K562 (cell line): ENCODE results near the gene CHD5. TPM values are rescaled to one million over a fixed set of nuclear protein-coding genes. Genes with fewer than 3 reads are reported as not detected.
"Not testable (repeated sequence)": the region's sequence is repeated elsewhere in the genome, so short reads cannot be mapped to it uniquely, and the experiment has no call there.

Experiments
- ATAC-seq: fragments of 200-7000 bp; cut with Tn5 transposase; 3 replicates; pipeline ENCODE4 v1.9.1; 2020; ENCODE audit warnings: moderate library complexity
- BruUV-seq: library from RNA; stranded (reverse); fragments of 400-500 nt; replicated peaks from 2 replicates; lab custom pipeline; 2021; lab: Mats Ljungman, UMichigan
- CTCF ChIA-PET: fragments of 300-600 bp; formaldehyde crosslinking; extraction: SDS; loops from one replicate; lab custom pipeline; 2021; ENCODE audit warnings: low intra/inter-chr PET ratio; lab: Yijun Ruan, JAX
- POLR2A ChIA-PET: fragments of 300-600, 350-650 bp; sonication (Branson Sonifier 250); formaldehyde crosslinking; extraction: SDS; loops from one replicate; lab custom pipeline; 2021; ENCODE audit warnings: antibody characterized with exemption, inconsistent platforms; lab: Yijun Ruan, JAX
- DNase-seq, 4 experiments: peaks; one replicate each; pipeline versions ENCODE4 v3.0.0 to v3.0.0-alpha.2; 2011 to 2018; ENCODE audit warnings: low spot score in 3 of 4, mixed read lengths in 3 of 4; ENCODE audit errors: extremely low read depth in 1 of 4
- FAIRE-seq: peaks from 2 replicates; lab custom pipeline; 2011; peaks lifted over from hg19 to GRCh38; lab: Jason Lieb, UNC
- H2AFZ ChIP-seq: 2 replicates; pipeline ENCODE4 v1.6.0; 2011; ENCODE audit warnings: low read depth, low read length, control low read depth, inconsistent platforms
- H3K27ac ChIP-seq: fragments of 200-600 bp; 3 replicates; pipeline ENCODE4 v1.8.0; 2011; ENCODE audit warnings: low read depth, mild to moderate bottlenecking, control low read depth, inconsistent platforms, low read length, moderate library complexity, mixed read lengths; ENCODE audit errors: extremely low read depth
- H3K27me3 ChIP-seq, 2 experiments: fragments of 300-600 bp in 1 of 2; 2 replicates in 1 of 2; 3 replicates in 1 of 2; pipeline versions ENCODE4 v1.6.0 to v1.8.0; 2011; ENCODE audit warnings: inconsistent platforms in 2 of 2, low read length in 2 of 2, mild to moderate bottlenecking in 1 of 2, mixed read lengths in 1 of 2, moderate library complexity in 1 of 2; ENCODE audit not compliant: control insufficient read depth in 2 of 2, insufficient read depth in 2 of 2
- H3K36me3 ChIP-seq: fragments of 300-600 bp; 3 replicates; pipeline ENCODE4 v1.8.0; 2011; ENCODE audit warnings: mild to moderate bottlenecking, low read length, inconsistent platforms; ENCODE audit not compliant: control insufficient read depth, insufficient read depth
- H3K4me1 ChIP-seq, 2 experiments: fragments of 200-600 bp in 1 of 2; replicated peaks in 1 of 2; 2 replicates in 1 of 2; 3 replicates in 1 of 2; pipeline versions ENCODE4 v1.5.1 to v1.8.0; 2011; ENCODE audit warnings: inconsistent platforms in 2 of 2, low read length in 2 of 2, mild to moderate bottlenecking in 1 of 2, mixed read lengths in 1 of 2, moderate library complexity in 1 of 2; ENCODE audit not compliant: control insufficient read depth in 2 of 2, insufficient read depth in 2 of 2
- H3K4me2 ChIP-seq: 2 replicates; pipeline ENCODE4 v1.6.1; 2011; ENCODE audit warnings: low read length, control low read depth, inconsistent platforms, mixed read lengths; ENCODE audit not compliant: insufficient read depth
- H3K4me3 ChIP-seq: fragments of 200-600 bp; sonication (generic), shearing (Covaris generic); 2 replicates; pipeline ENCODE4 v1.5.1; 2016; ENCODE audit warnings: control low read depth, inconsistent platforms
- H3K79me2 ChIP-seq: fragments of 200-600 bp; 3 replicates; pipeline ENCODE4 v1.8.0; 2011; ENCODE audit warnings: low read length, inconsistent platforms; ENCODE audit not compliant: control insufficient read depth, insufficient read depth
- H3K9ac ChIP-seq, 2 experiments: 2 replicates each; pipeline versions ENCODE4 v1.6.0 to v1.6.1; 2011; ENCODE audit warnings: low read depth in 2 of 2, low read length in 2 of 2, control low read depth in 1 of 2, inconsistent platforms in 1 of 2, mild to moderate bottlenecking in 1 of 2, mixed read lengths in 1 of 2; ENCODE audit not compliant: insufficient read depth in 1 of 2
- H3K9me1 ChIP-seq: one replicate; pipeline ENCODE4 v1.6.0; 2011; ENCODE audit warnings: inconsistent platforms, mild to moderate bottlenecking, low read length, moderate library complexity; ENCODE audit not compliant: control insufficient read depth, insufficient read depth
- H3K9me3 ChIP-seq: replicated peaks from 2 replicates; pipeline ENCODE4 v1.5.1; 2011; ENCODE audit warnings: low read depth, low read length, inconsistent platforms; ENCODE audit not compliant: control insufficient read depth, insufficient read depth
- H4K20me1 ChIP-seq: replicated peaks from 2 replicates; pipeline ENCODE4 v1.6.1; 2011; ENCODE audit warnings: low read length, inconsistent platforms, mixed read lengths; ENCODE audit not compliant: control insufficient read depth, insufficient read depth
- KLF10 ChIP-seq: fragments of 250-450 bp; sonication (Bioruptor Pico); IDR thresholded peaks from 2 replicates; pipeline ENCODE4 v1.6.1; 2021; ENCODE audit warnings: matching md5 sums
- ZNF12 ChIP-seq: sonication (generic); formaldehyde crosslinking; IDR thresholded peaks from 2 replicates; pipeline ENCODE4 v1.4.0; 2020; ENCODE audit warnings: mild to moderate bottlenecking, missing genetic modification reagents
- WGBS: fragments of 100-300 bp; shearing (Covaris generic); methylation state at CpG from one replicate; pipeline ENCODE4 v1.1.6; 2016; ENCODE audit warnings: low coverage, mixed read lengths; ENCODE audit not compliant: insufficient coverage; ENCODE audit errors: missing lambda C conversion rate; 5-methylcytosine and 5-hydroxymethylcytosine counted together
- in situ Hi-C: fragments of 300-500 bp; cut with MboI; formaldehyde crosslinking; loops from 4 replicates; pipeline ENCODE4 v1.15.0; 2018; ENCODE audit warnings: inconsistent platforms, mixed read lengths
- intact Hi-C: fragments of 100-400 bp; cut with micrococcal nuclease; formaldehyde crosslinking; loops from 2 replicates; pipeline ENCODE4 v1.14.2; 2022
- polyA plus RNA-seq, 8 experiments: library from polyadenylated mRNA; depleted of rRNA in 4 of 8; stranded (reverse) in 5 of 8; unstranded in 3 of 8; fragments of >200 nt; fragmentation: Nextera tagmentation in 2 of 8; fragmentation: Illumina TruSeq in 1 of 8; extraction: Ambion mirVana in 2 of 8; extraction: Trizol in 1 of 8; gene quantifications; 2 replicates each; pipeline versions ENCODE4 v1.2.1 to v1.2.3, GENCODE V29; 2011 to 2014; ENCODE audit warnings: inconsistent platforms in 1 of 8, missing spikeins in 1 of 8
- total RNA-seq, 7 experiments: library from RNA; depleted of rRNA in 6 of 7; stranded (reverse); fragments of >200 nt in 6 of 7; fragmentation: Illumina TruSeq in 2 of 7; extraction: Trizol in 2 of 7; gene quantifications; 2 replicates each; pipeline versions ENCODE4 v1.2.1 to v1.2.3, GENCODE V29; 2011 to 2021; ENCODE audit warnings: low replicate concordance in 1 of 7

Gene CHD5
- total and polyA plus RNA-seq, 9 of the 15 experiments (the other 6 are each of a cell fraction or from before 2014, with no cell fraction given), result 0.03 to 0.52 (median 0.11) TPM; not detected in 2

DNA sequence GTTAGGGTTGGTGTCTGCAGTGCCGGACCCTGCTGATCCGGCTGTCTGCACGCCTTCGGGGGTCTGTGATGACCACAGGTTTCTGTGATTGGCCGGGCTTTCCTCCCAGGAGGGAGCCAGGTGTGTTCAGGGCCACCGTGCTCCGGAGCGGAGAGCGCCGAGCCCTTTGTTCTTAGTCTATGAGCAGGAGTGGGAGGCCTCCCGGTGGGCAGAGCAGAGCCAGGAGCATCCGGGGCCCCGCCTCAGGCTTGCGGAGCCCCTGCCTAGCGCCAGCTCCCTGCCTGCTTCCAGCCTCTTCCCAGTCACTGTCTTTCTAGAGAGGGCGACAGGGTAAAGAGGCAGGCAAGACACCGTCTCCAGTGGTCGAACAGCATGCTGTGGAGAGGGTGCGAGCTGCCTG lies 102.6 kb downstream of the CHD5 start:
- BruUV-seq, result no TSS peak
- Histone ChIP-seq H3K27me3 (peaks cover 52 to 65% of the 10 kb centered on the region in 2 experiments), H3K4me1 (peaks cover 2 to 22% of the 10 kb centered on the region in 2 experiments; a peak in 4 of 5 replicates), H3K27ac (no peak overlapping the region), H3K79me2 (no peaks in the 10 kb centered on the region), H3K9me1 (peaks cover 2% of the 10 kb centered on the region), H3K4me3 (no peak overlapping the region), H2AFZ (no peak overlapping the region), H3K9me3 (no peaks in the 10 kb centered on the region), H3K4me2 (no peak overlapping the region), H3K9ac (no peak overlapping the region), H4K20me1 (peaks cover 28% of the 10 kb centered on the region), H3K36me3 (no peaks in the 10 kb centered on the region)
- intact Hi-C loops (no loop called here), in situ Hi-C loops (no loop called here)
- ATAC-seq (no peak), FAIRE-seq (no peak), DNase-seq (no peak)
- ChIA-PET CTCF (no interaction called here), POLR2A (interaction anchor here (0.7 to 1.7 kb wide), 2 partner anchors 10 to 74 kb away, joined by 4 to 5 read pairs; no protein-coding TSS in a partner anchor)
- WGBS, result 12% methylated on average over 19 of the region's 19 CpGs
- no peak for TF ChIP-seq KLF10 (CRISPR knock-in tag)
- peak; percentile 90; the same call in 1 of the 2 replicates for TF ChIP-seq ZNF12 (CRISPR knock-in tag)

DNA sequence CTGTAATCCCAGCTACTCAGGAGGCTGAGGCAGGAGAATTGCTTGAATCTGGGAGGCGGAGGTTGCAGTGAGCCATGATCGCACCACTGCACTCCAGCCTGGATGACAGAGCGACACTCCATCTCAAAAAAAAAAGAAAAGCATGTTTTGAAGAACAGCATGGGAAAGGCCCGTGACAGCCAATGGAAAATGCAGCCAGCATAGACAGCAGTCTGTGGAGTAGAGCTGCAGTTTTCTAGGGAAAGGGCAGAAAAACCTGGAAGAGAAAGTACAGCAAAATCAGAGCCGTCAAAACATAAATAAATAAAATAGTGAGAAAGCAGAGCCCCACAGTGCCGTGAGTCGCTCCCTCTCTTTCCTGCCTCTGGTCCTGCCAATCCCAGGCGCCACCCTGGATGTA lies 103.1 kb downstream of the CHD5 start:
- H2AFZ ChIP-seq, H3K27ac ChIP-seq, H3K79me2 ChIP-seq, BruUV-seq, CTCF ChIA-PET, DNase-seq, intact Hi-C loops, H3K4me2 ChIP-seq, ATAC-seq, H3K4me3 ChIP-seq, H3K36me3 ChIP-seq, FAIRE-seq, H3K9ac ChIP-seq, H3K9me3 ChIP-seq, H3K9me1 ChIP-seq, in situ Hi-C loops: not testable (repeated sequence)
- POLR2A ChIA-PET, result interaction anchor here (0.7 to 1.7 kb wide), 3 partner anchors 8 to 74 kb away, joined by 4 to 6 read pairs (median 5); no protein-coding TSS in a partner anchor
- H3K27me3 ChIP-seq, result peaks cover 48 to 65% of the 10 kb centered on the region in 2 experiments
- peaks cover 2 to 25% of the 10 kb centered on the region in 2 experiments; a peak in 4 of 5 replicates for H3K4me1 ChIP-seq
- 11% methylated on average over 8 of the region's 8 CpGs for WGBS
- H4K20me1 ChIP-seq, result peaks cover 24% of the 10 kb centered on the region
